ENCODE data around the gene EMC1. TPM values are rescaled to one million over a fixed set of nuclear protein-coding genes. Genes with fewer than 3 reads are reported as not detected.

EMC1 gene
- polyA plus RNA-seq, 3 donors = 14.7 to 27.1 (median 18.5) TPM

GRCh38 chr1:19179597-19180264, 71.6 kb downstream of the EMC1 start:
- no peaks in the 10 kb centered on the region for H3K4me1 ChIP-seq (ENCODE audit: control insufficient read depth in 1 of 2, insufficient read depth in 2 of 2, low read length in 2 of 2)
- H3K4me3 ChIP-seq (replicated peaks in 1 of 3; ENCODE audit: low read depth in 2 of 3, low read length in 3 of 3) = no peak overlapping the region
- Mint-ChIP-seq H3K27me3 (ENCODE audit: low read depth in 3 of 3) (peaks cover 0 to 2% (median 0%) of the 10 kb centered on the region in 3 donors), H3K36me3 (peaks cover 86 to 98% of the 10 kb centered on the region in 2 donors), H3K9me3 (no peaks in the 10 kb centered on the region), H3K27ac (peak overlapping the region in 2 of 7 donors; percentile 34 to 62), H3K4me3 (no peak overlapping the region), H3K4me1 (no peaks in the 10 kb centered on the region)
- H3K9me3 ChIP-seq (replicated peaks in 1 of 2; ENCODE audit: control insufficient read depth in 1 of 2, insufficient read depth in 1 of 2, low read length in 2 of 2) = no peaks in the 10 kb centered on the region
- DNase-seq = peak in 1 of 3 donors; percentile 5
- TF ChIP-seq, protein P1, sequence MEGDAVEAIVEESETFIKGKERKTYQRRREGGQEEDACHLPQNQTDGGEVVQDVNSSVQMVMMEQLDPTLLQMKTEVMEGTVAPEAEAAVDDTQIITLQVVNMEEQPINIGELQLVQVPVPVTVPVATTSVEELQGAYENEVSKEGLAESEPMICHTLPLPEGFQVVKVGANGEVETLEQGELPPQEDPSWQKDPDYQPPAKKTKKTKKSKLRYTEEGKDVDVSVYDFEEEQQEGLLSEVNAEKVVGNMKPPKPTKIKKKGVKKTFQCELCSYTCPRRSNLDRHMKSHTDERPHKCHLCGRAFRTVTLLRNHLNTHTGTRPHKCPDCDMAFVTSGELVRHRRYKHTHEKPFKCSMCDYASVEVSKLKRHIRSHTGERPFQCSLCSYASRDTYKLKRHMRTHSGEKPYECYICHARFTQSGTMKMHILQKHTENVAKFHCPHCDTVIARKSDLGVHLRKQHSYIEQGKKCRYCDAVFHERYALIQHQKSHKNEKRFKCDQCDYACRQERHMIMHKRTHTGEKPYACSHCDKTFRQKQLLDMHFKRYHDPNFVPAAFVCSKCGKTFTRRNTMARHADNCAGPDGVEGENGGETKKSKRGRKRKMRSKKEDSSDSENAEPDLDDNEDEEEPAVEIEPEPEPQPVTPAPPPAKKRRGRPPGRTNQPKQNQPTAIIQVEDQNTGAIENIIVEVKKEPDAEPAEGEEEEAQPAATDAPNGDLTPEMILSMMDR (IDR thresholded peaks at IDR 0.05) = peak; percentile 26
- no peak overlapping the region for H3K4me2 ChIP-seq (replicated peaks; ENCODE audit: extremely low read depth, low read length, poor library complexity, severe bottlenecking)
- WGBS (ENCODE audit: insufficient coverage) = 16% methylated on average over 4 of the region's 8 CpGs
- intact Hi-C loops (cut with micrococcal nuclease) = loop anchor here in 1 of 2 donors (5.0 to 10.0 kb wide), 2 partner anchors 55 to 63 kb away; no protein-coding TSS in a partner anchor
- no peaks in the 10 kb centered on the region for H3K79me2 ChIP-seq (ENCODE audit: insufficient read depth, low read length)
- no peak overlapping the region for H3K27ac ChIP-seq (ENCODE audit: low read depth in 1 of 2, low read length in 2 of 2)
- no peak overlapping the region for H3K9ac ChIP-seq (ENCODE audit: insufficient read depth, low read length, poor library complexity, severe bottlenecking)
- H4K20me1 ChIP-seq (ENCODE audit: insufficient read depth, low read length) = no peaks in the 10 kb centered on the region
- peaks cover 90 to 100% of the 10 kb centered on the region in 2 donors for H3K36me3 ChIP-seq (replicated peaks in 1 of 2; ENCODE audit: control insufficient read depth in 1 of 2, insufficient read depth in 2 of 2, low read length in 2 of 2)
- no peak overlapping the region for H2AFZ ChIP-seq (ENCODE audit: insufficient read depth, low read depth, low read length, poor library complexity, severe bottlenecking)
- H3K27me3 ChIP-seq (ENCODE audit: control insufficient read depth in 2 of 2, insufficient read depth in 2 of 2, low read length in 2 of 2) = no peaks in the 10 kb centered on the region

GRCh38 chr1:19178734-19179398, 72.5 kb downstream of the EMC1 start:
- no peak overlapping the region for H3K9ac ChIP-seq (ENCODE audit: insufficient read depth, low read length, poor library complexity, severe bottlenecking)
- no peak overlapping the region for H3K4me2 ChIP-seq (replicated peaks; ENCODE audit: extremely low read depth, low read length, poor library complexity, severe bottlenecking)
- Mint-ChIP-seq H3K36me3 (peaks cover 85 to 98% of the 10 kb centered on the region in 2 donors), H3K9me3 (no peaks in the 10 kb centered on the region), H3K4me3 (no peak overlapping the region), H3K4me1 (no peaks in the 10 kb centered on the region), H3K27me3 (ENCODE audit: low read depth in 3 of 3) (peaks cover 0 to 2% (median 0%) of the 10 kb centered on the region in 3 donors), H3K27ac (peak overlapping the region in 2 of 7 donors; percentile 39 to 43)
- intact Hi-C loops (cut with micrococcal nuclease) = loop anchor here in 1 of 2 donors (5.0 kb wide), 1 partner anchor 63 kb away; no protein-coding TSS in a partner anchor
- WGBS (ENCODE audit: insufficient coverage) = 100% methylated on average over 1 of the region's 5 CpGs
- H3K79me2 ChIP-seq (ENCODE audit: insufficient read depth, low read length) = no peaks in the 10 kb centered on the region
- no peaks in the 10 kb centered on the region for H4K20me1 ChIP-seq (ENCODE audit: insufficient read depth, low read length)
- H3K4me3 ChIP-seq (replicated peaks in 1 of 3; ENCODE audit: low read depth in 2 of 3, low read length in 3 of 3) = no peak overlapping the region
- H3K27me3 ChIP-seq (ENCODE audit: control insufficient read depth in 2 of 2, insufficient read depth in 2 of 2, low read length in 2 of 2) = no peaks in the 10 kb centered on the region
- H3K9me3 ChIP-seq (replicated peaks in 1 of 2; ENCODE audit: control insufficient read depth in 1 of 2, insufficient read depth in 1 of 2, low read length in 2 of 2) = no peaks in the 10 kb centered on the region
- DNase-seq = no peak
- H3K27ac ChIP-seq (ENCODE audit: low read depth in 1 of 2, low read length in 2 of 2) = no peak overlapping the region
- no peaks in the 10 kb centered on the region for H3K4me1 ChIP-seq (ENCODE audit: control insufficient read depth in 1 of 2, insufficient read depth in 2 of 2, low read length in 2 of 2)
- no peak overlapping the region for H2AFZ ChIP-seq (ENCODE audit: insufficient read depth, low read depth, low read length, poor library complexity, severe bottlenecking)
- TF ChIP-seq, protein P1 (IDR thresholded peaks at IDR 0.05) = no peak
- peaks cover 90 to 100% of the 10 kb centered on the region in 2 donors for H3K36me3 ChIP-seq (replicated peaks in 1 of 2; ENCODE audit: control insufficient read depth in 1 of 2, insufficient read depth in 2 of 2, low read length in 2 of 2)

All from CD14-positive monocyte (primary cell).